ENCODE results near the gene CTRB1. TPM values are rescaled to one million over a fixed set of nuclear protein-coding genes. Genes with fewer than 3 reads are reported as not detected.

CTRB1 gene
- total and polyA plus RNA-seq, 7 experiments from 2014 or later: not detected

DNA sequence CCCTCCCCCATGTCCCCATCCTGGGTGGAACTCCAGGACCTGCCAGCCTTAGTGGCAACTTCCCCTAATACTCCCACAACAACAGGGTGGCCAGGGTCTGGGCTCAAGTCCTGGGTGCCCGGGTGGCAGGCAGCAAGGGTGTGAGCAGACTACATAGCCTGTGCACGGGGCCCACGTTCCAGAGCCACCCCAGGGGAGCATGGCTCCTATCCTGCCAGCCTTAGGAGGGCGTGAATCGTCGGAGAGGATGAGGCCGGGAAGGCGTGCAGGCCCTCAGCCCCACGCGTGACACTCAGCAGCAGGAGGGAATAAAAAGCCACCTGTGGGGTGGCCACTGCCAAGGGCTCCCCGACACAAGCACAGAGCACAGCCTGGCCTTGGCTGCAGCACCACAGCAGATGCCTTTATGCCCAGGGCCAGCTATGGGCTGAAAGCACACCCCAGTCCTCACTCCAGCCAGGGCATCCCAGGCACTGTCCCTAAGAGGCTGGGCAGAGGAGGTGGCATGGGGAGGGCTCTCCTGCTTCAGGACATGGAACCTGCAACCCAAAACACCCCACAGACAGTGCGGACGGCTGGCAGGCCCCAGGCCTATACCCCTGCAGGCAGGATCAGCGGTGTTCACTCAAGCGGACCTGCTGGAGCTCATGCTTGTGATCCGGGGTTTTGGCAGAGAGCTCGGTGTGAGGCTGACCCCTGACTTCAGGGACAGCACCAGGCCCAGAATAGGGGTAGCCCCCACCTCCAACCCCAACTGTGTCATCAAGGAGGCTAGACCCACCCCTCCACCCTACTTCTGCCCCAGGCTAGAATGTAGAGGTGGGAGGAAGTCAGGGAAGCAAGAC is 30.0 kb downstream of the CTRB1 start:
- ATAC-seq (no peak), DNase-seq (no peak)
- H3K9me3 Mint-ChIP-seq: peaks cover 0 to 2% (median 0%) of the 10 kb centered on the region in 11 donors
- peaks cover 14 to 54% (median 21%) of the 10 kb centered on the region in 5 donors for H3K27me3 Mint-ChIP-seq
- no peak overlapping the region for H3K27ac Mint-ChIP-seq
- Histone ChIP-seq H3K27me3 (ENCODE audit: control insufficient read depth in 2 of 2, insufficient read depth in 2 of 2, low read length in 2 of 2) (peaks cover 0 to 6% of the 10 kb centered on the region in 2 donors), H3K9me3 (ENCODE audit: control insufficient read depth in 2 of 3, low read length in 3 of 3) (no peaks in the 10 kb centered on the region), H3K27ac (ENCODE audit: low read depth, low read length) (no peak overlapping the region), H3K4me1 (ENCODE audit: control insufficient read depth in 2 of 2, insufficient read depth in 2 of 2, low read length in 2 of 2) (peaks cover 0 to 5% of the 10 kb centered on the region in 2 donors), H3K4me3 (ENCODE audit: low read length) (no peak overlapping the region), H3K36me3 (ENCODE audit: control insufficient read depth in 2 of 3, insufficient read depth in 3 of 3, low read length in 3 of 3) (no peaks in the 10 kb centered on the region)
- POLR2A ChIA-PET: no interaction called here
- CTCF ChIA-PET: interaction anchor here (0.8 kb wide), 2 partner anchors 15 to 16 kb away, joined by 3 read pairs; no protein-coding TSS in a partner anchor
- intact Hi-C loops (cut with micrococcal nuclease): no loop called here
- peaks cover 0 to 13% (median 4%) of the 10 kb centered on the region in 7 donors for H3K4me1 Mint-ChIP-seq
- H3K36me3 Mint-ChIP-seq: no peaks in the 10 kb centered on the region
- H3K4me3 Mint-ChIP-seq: peak overlapping the region in 1 of 10 donors; percentile 63

DNA sequence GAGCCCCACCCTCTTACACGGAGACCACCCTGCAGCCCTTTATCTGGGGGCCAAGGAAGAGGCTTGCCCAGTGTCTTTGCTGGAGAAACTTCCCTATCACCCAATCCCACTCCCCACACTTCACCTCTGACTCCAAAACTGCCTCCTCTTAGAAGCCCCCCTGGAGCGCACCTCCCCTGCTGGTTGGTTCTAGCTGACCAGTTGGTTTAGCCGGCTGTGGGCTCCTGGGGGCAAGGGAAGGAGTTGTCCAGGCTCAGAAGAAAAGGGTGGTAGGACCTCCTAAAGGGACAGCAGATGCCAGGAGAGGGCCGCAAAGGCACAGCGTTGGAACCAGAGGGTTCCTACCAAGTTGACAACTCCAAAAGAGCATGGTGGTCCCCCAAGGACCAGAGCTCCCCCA is 30.7 kb downstream of the CTRB1 start:
- H3K4me3 Mint-ChIP-seq: peak overlapping the region in 5 of 10 donors; percentile 55 to 82 (median 63)
- POLR2A ChIA-PET: no interaction called here
- no peak overlapping the region for H3K4me3 ChIP-seq (ENCODE audit: low read length)

DNA sequence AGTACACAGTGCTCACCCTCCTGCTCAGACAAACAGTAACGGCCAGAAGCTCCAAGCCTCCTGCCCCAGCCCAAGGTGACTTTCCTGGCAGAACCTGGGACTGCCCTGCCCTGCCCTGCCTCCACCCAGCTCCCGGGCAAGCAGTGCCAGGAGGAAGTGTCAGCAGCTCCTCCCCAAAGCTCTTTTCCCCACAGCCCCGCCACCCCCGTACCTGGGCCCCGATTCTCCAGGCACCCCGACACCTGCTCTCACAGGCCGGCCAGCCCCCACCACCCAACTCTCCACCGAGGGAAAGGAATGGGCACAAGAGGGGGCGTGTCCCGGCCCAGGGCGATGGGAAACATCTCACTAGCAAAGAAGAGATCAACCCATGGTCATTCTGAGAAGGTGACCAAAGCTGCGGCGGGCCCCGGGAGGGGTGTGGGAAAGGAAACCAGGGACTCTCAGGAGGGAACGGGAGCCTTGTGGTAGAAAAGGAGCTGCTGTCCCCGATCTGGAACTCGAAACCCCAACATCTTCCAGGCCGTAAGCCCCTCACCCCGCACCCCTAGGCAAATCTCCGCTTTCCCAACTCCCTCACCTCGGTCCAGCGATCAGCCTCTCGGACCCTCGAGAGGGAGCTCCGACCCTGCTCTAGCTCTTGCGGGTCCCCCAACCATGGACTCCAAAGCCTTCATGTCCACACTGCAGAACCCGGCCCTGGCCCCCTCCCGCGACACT is 31.5 kb downstream of the CTRB1 start:
- Mint-ChIP-seq H3K4me3 (peak overlapping the region; percentile 23 to 82 (median 58)), H3K27ac (no peak overlapping the region), H3K9me3 (no peaks in the 10 kb centered on the region), H3K4me1 (peaks cover 0 to 10% (median 4%) of the 10 kb centered on the region in 7 donors), H3K27me3 (peaks cover 25 to 67% (median 31%) of the 10 kb centered on the region in 5 donors), H3K36me3 (no peaks in the 10 kb centered on the region)
- intact Hi-C loops (cut with micrococcal nuclease): no loop called here
- Histone ChIP-seq H3K27me3 (ENCODE audit: control insufficient read depth in 2 of 2, insufficient read depth in 2 of 2, low read length in 2 of 2) (peaks cover 0 to 6% of the 10 kb centered on the region in 2 donors), H3K9me3 (ENCODE audit: control insufficient read depth in 2 of 3, low read length in 3 of 3) (no peaks in the 10 kb centered on the region), H3K4me1 (ENCODE audit: control insufficient read depth in 2 of 2, insufficient read depth in 2 of 2, low read length in 2 of 2) (peaks cover 0 to 5% of the 10 kb centered on the region in 2 donors), H3K36me3 (ENCODE audit: control insufficient read depth in 2 of 3, insufficient read depth in 3 of 3, low read length in 3 of 3) (no peaks in the 10 kb centered on the region), H3K4me3 (ENCODE audit: low read length) (no peak overlapping the region), H3K27ac (ENCODE audit: low read depth, low read length) (no peak overlapping the region)
- no peak for DNase-seq
- CTCF ChIA-PET: interaction anchor here (0.8 kb wide), 1 partner anchor 17 kb away, joined by 3 read pairs; no protein-coding TSS in a partner anchor
- POLR2A ChIA-PET: no interaction called here
- ATAC-seq: no peak

More for the DNA sequence above, 30.7 kb downstream of the CTRB1 start:
- H3K36me3 Mint-ChIP-seq: no peaks in the 10 kb centered on the region
- Histone ChIP-seq H3K27me3 (ENCODE audit: control insufficient read depth in 2 of 2, insufficient read depth in 2 of 2, low read length in 2 of 2) (peaks cover 0 to 6% of the 10 kb centered on the region in 2 donors), H3K9me3 (ENCODE audit: control insufficient read depth in 2 of 3, low read length in 3 of 3) (no peaks in the 10 kb centered on the region), H3K36me3 (ENCODE audit: control insufficient read depth in 2 of 3, insufficient read depth in 3 of 3, low read length in 3 of 3) (no peaks in the 10 kb centered on the region), H3K27ac (ENCODE audit: low read depth, low read length) (no peak overlapping the region), H3K4me1 (ENCODE audit: control insufficient read depth in 2 of 2, insufficient read depth in 2 of 2, low read length in 2 of 2) (peaks cover 0 to 5% of the 10 kb centered on the region in 2 donors)
- H3K27me3 Mint-ChIP-seq: peaks cover 20 to 61% (median 23%) of the 10 kb centered on the region in 5 donors
- DNase-seq (no peak), ATAC-seq (no peak)
- no peak overlapping the region for H3K27ac Mint-ChIP-seq
- peaks cover 0 to 2% (median 0%) of the 10 kb centered on the region in 11 donors for H3K9me3 Mint-ChIP-seq
- CTCF ChIA-PET: interaction anchor here (0.8 kb wide), 2 partner anchors 15 to 17 kb away, joined by 3 read pairs; no protein-coding TSS in a partner anchor
- H3K4me1 Mint-ChIP-seq: peaks cover 0 to 12% (median 4%) of the 10 kb centered on the region in 7 donors
- intact Hi-C loops (cut with micrococcal nuclease): no loop called here

DNA sequence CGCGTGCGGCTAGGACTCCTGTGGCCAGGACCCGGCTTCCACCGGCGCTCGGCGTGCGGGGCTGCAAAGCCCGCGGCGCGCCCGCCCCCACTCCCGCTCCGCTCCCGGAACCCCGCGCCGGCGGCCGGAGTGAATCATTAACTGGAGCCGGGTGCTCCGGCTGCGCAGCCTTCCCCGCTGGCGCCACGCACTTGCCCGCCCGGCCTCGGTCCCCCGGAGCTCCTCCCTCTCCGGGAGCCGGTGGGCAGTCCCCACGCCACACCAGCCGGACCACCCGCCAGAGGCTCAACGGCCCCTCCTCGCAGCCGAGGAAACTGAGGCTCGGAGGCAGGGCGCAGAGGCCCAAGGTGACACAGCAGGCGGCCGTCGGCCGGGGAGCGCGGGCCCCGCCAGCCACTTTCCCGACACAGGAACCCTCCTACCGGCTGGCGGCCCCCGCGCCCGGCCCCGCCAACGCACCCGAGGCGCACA is 32.1 kb downstream of the CTRB1 start:
- DNase-seq: no peak
- H3K9me3 Mint-ChIP-seq: no peaks in the 10 kb centered on the region
- peak overlapping the region in 7 of 10 donors; percentile 19 to 82 (median 55) for H3K4me3 Mint-ChIP-seq
- peaks cover 0 to 5% of the 10 kb centered on the region in 2 donors for H3K4me1 ChIP-seq (ENCODE audit: control insufficient read depth in 2 of 2, insufficient read depth in 2 of 2, low read length in 2 of 2)
- H3K9me3 ChIP-seq (ENCODE audit: control insufficient read depth in 2 of 3, low read length in 3 of 3): no peaks in the 10 kb centered on the region
- intact Hi-C loops (cut with micrococcal nuclease): no loop called here
- no peak overlapping the region for H3K27ac ChIP-seq (ENCODE audit: low read depth, low read length)
- H3K4me3 ChIP-seq (ENCODE audit: low read length): no peak overlapping the region
- H3K36me3 ChIP-seq (ENCODE audit: control insufficient read depth in 2 of 3, insufficient read depth in 3 of 3, low read length in 3 of 3): no peaks in the 10 kb centered on the region
- peaks cover 0 to 10% (median 4%) of the 10 kb centered on the region in 7 donors for H3K4me1 Mint-ChIP-seq
- H3K27me3 ChIP-seq (ENCODE audit: control insufficient read depth in 2 of 2, insufficient read depth in 2 of 2, low read length in 2 of 2): peaks cover 0 to 6% of the 10 kb centered on the region in 2 donors
- POLR2A ChIA-PET: no interaction called here
- CTCF ChIA-PET: no interaction called here
- H3K27me3 Mint-ChIP-seq: peaks cover 25 to 73% (median 31%) of the 10 kb centered on the region in 5 donors
- no peak overlapping the region for H3K27ac Mint-ChIP-seq
- no peaks in the 10 kb centered on the region for H3K36me3 Mint-ChIP-seq
- ATAC-seq: no peak

DNA sequence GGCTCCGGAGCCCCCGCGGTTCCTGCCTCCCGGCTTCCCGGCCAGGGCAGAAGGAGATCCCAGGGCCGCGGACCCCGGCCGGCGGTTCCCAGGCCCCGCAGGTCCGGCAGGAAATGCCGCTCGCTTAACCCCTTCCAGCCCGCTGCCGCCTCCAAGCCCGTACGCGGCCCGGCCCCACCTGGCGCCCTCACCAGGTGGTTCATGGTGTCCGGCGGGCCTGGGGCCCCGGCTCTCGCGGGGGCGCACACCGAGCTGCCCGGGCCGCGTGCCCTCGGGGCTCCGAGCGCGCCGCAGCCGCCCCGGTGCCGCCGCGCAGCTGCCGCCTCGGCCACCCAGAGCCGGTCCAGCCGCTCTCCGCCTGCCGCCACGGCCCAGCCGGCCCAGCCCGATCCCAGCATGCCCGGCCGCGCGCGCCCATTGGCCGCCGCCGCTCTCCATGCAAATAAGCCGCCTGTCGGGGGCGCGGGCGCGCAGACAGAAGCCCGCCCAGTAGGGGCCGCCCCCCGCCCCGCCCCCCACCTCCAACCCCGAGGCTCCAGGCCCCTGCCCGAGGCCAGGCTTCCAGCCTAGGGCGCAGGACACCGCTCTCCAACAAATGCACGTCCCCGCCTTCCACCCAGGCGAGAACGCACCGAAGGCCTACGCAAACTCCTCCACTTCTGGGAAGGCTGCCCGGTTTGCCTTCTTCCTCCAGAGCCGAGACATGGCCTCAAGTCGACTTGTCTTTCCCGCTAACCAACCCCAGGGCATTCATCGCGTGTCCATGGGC is 32.7 kb downstream of the CTRB1 start, which contains the start of gene BCAR1:
Gene BCAR1 (minus strand): TSS at position 345 of the 769 bp plus-strand sequence. CDS start 142 bp downstream, at position 203.
- Histone ChIP-seq H3K4me1 (ENCODE audit: control insufficient read depth in 2 of 2, insufficient read depth in 2 of 2, low read length in 2 of 2) (peaks cover 0 to 5% of the 10 kb centered on the region in 2 donors), H3K4me3 (ENCODE audit: low read length) (no peak within 1 kb of the TSS), H3K27me3 (ENCODE audit: control insufficient read depth in 2 of 2, insufficient read depth in 2 of 2, low read length in 2 of 2) (peaks cover 0 to 6% of the 10 kb centered on the region in 2 donors), H3K36me3 (ENCODE audit: control insufficient read depth in 2 of 3, insufficient read depth in 3 of 3, low read length in 3 of 3) (no peaks in the 10 kb centered on the region), H3K9me3 (ENCODE audit: control insufficient read depth in 2 of 3, low read length in 3 of 3) (no peaks in the 10 kb centered on the region), H3K27ac (ENCODE audit: low read depth, low read length) (no peak within 1 kb of the TSS)
- CTCF ChIA-PET: no interaction called here
- no peak within 1 kb of the TSS for H3K27ac Mint-ChIP-seq
- no peaks in the 10 kb centered on the region for H3K36me3 Mint-ChIP-seq
- ATAC-seq: peak; percentile 24
- intact Hi-C loops (cut with micrococcal nuclease): no loop called here
- peaks cover 25 to 73% (median 31%) of the 10 kb centered on the region in 5 donors for H3K27me3 Mint-ChIP-seq
- peak within 1 kb of the TSS; percentile 51 to 82 (median 68) for H3K4me3 Mint-ChIP-seq
- H3K4me1 Mint-ChIP-seq: peaks cover 0 to 10% (median 4%) of the 10 kb centered on the region in 7 donors
- no peaks in the 10 kb centered on the region for H3K9me3 Mint-ChIP-seq
- no peak for DNase-seq
- POLR2A ChIA-PET: no interaction called here
